Sigmoid colon (tissue), 4 donors: Measurements from ENCODE around the gene VDR.

Source experiments
- EP300 ChIP-seq, 4 donors: sonication (generic); formaldehyde crosslinking; IDR thresholded peaks; one replicate each; pipeline ENCODE4 v1.6.1; 2017; ENCODE audit warnings: antibody characterized with exemption in 4 of 4
- POLR2A ChIP-seq, 2 donors: fragments of 450-650 bp; IDR thresholded peaks; one replicate each; pipeline ENCODE4 v1.6.1; 2016; ENCODE audit warnings: antibody characterized with exemption in 2 of 2, mild to moderate bottlenecking in 2 of 2, moderate library complexity in 2 of 2
- POLR2AphosphoS5 ChIP-seq, 4 donors: sonication (generic); formaldehyde crosslinking; IDR thresholded peaks; one replicate each; pipeline ENCODE4 v1.6.1; 2017; ENCODE audit warnings: antibody characterized with exemption in 4 of 4
- TF ChIP-seq, protein P1 (sequence below), 4 experiments: fragments of 450-650 bp in 3 of 4; fragments of 200-600 bp in 1 of 4; IDR thresholded peaks; one replicate each; pipeline ENCODE4 v1.5.1; 2016 to 2019; ENCODE audit warnings: antibody characterized with exemption in 4 of 4, mild to moderate bottlenecking in 3 of 4, moderate library complexity in 2 of 4

DNA sequence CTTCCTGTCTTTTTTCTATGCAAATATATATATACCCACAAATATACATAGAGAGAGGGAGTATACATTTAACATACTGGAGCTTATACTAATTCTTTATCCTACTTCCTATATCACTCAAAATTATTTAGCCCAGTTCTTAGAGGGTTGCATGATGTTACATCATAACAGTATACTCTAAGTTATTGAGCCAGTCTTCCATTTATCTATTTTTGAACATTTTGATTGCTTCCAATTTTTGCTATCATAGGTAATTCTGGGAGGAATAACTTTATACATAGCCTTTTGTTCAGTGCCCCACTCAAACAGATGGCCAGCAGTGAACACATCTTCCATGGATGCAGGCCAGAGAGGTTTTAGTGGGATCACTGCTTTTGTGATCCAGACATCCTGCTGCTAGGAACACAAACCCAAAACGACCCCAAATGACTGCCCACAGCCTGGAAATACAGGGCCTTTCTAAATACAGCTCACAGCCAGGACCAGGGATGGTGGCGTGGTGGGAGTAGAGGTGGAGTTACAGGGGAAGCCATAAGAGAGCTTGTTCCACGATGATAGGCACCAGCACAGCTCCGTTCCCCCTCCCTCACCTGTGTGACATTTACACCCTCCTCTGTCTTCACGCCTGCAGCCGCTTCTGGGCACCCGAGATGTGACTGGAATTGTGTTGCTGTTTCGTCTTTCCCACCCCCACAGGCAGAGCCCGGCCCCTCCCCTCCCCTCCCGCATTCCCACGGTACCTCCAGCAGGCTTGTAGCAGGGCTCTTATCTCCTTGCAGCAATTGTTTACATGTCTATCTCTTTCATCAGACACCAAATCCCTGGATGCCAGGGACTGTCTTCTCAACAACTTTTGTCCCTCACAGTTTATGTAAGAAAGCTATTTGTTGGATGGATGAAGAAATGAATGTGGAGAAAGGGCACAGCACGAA lies 54.4 kb downstream of the VDR start:
- TF ChIP-seq POLR2A (IDR thresholded peaks at IDR 0.05) (no peak), POLR2AphosphoS5 (IDR thresholded peaks at IDR 0.05) (no peak), EP300 (IDR thresholded peaks at IDR 0.05) (no peak)
- TF ChIP-seq, protein P1, sequence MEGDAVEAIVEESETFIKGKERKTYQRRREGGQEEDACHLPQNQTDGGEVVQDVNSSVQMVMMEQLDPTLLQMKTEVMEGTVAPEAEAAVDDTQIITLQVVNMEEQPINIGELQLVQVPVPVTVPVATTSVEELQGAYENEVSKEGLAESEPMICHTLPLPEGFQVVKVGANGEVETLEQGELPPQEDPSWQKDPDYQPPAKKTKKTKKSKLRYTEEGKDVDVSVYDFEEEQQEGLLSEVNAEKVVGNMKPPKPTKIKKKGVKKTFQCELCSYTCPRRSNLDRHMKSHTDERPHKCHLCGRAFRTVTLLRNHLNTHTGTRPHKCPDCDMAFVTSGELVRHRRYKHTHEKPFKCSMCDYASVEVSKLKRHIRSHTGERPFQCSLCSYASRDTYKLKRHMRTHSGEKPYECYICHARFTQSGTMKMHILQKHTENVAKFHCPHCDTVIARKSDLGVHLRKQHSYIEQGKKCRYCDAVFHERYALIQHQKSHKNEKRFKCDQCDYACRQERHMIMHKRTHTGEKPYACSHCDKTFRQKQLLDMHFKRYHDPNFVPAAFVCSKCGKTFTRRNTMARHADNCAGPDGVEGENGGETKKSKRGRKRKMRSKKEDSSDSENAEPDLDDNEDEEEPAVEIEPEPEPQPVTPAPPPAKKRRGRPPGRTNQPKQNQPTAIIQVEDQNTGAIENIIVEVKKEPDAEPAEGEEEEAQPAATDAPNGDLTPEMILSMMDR (IDR thresholded peaks at IDR 0.05), result no peak
